HL-60/S4 treated with phorbol 12-myristate 13-acetate at 8.2 ng/mL for 4 days and 3 days (cell line): ENCODE results near the gene ITPR1.

Experiments
- in situ Hi-C: fragments of 300-500 bp; cut with MboI; formaldehyde crosslinking; loops from 2 replicates; pipeline ENCODE4 v1.15.0; 2022; ENCODE audit warnings: low sequenced_read_pairs

The ITPR1 gene

GRCh38 chr3:4791358-4791757 is 298.2 kb downstream of the ITPR1 start:
- in situ Hi-C loops = no loop called here

- in situ Hi-C loops = no loop called here
Observed at GRCh38 chr3:4793311-4793710, 300.2 kb downstream of the ITPR1 start.

- in situ Hi-C loops = no loop called here
Observed at GRCh38 chr3:4794331-4794730, 301.2 kb downstream of the ITPR1 start.

GRCh38 chr3:4794798-4795197 is 301.6 kb downstream of the ITPR1 start:
- in situ Hi-C loops = no loop called here

- in situ Hi-C loops = no loop called here
Observed at GRCh38 chr3:4795905-4796304, 302.8 kb downstream of the ITPR1 start.

- in situ Hi-C loops = no loop called here
Observed at GRCh38 chr3:4797201-4797705, 304.1 kb downstream of the ITPR1 start.

- in situ Hi-C loops = no loop called here
Observed at GRCh38 chr3:4799266-4800256, 306.4 kb downstream of the ITPR1 start.

GRCh38 chr3:4800595-4800994 is 307.4 kb downstream of the ITPR1 start:
- in situ Hi-C loops = no loop called here

GRCh38 chr3:4801892-4802291 is 308.7 kb downstream of the ITPR1 start:
- in situ Hi-C loops = no loop called here

- in situ Hi-C loops = no loop called here
Observed at GRCh38 chr3:4802903-4803302, 309.8 kb downstream of the ITPR1 start.

- in situ Hi-C loops = no loop called here
Observed at GRCh38 chr3:4804161-4805058, 311.3 kb downstream of the ITPR1 start.

GRCh38 chr3:4805662-4806061 is 312.5 kb downstream of the ITPR1 start:
- in situ Hi-C loops = no loop called here

- in situ Hi-C loops = no loop called here
Observed at GRCh38 chr3:4806535-4807108, 313.5 kb downstream of the ITPR1 start.

- in situ Hi-C loops = no loop called here
Observed at GRCh38 chr3:4807381-4808280, 314.5 kb downstream of the ITPR1 start.

GRCh38 chr3:4808637-4809036 is 315.5 kb downstream of the ITPR1 start:
- in situ Hi-C loops = no loop called here

GRCh38 chr3:4809922-4810321 is 316.8 kb downstream of the ITPR1 start:
- in situ Hi-C loops = loop anchor here (10.0 kb wide), 1 partner anchor 85 kb away; no protein-coding TSS in a partner anchor

GRCh38 chr3:4812591-4812990 is 319.4 kb downstream of the ITPR1 start:
- in situ Hi-C loops = loop anchor here (10.0 kb wide), 1 partner anchor 88 kb away; no protein-coding TSS in a partner anchor

GRCh38 chr3:4813909-4814304 is 320.8 kb downstream of the ITPR1 start:
- in situ Hi-C loops = loop anchor here (10.0 kb wide), 1 partner anchor 89 kb away; no protein-coding TSS in a partner anchor

GRCh38 chr3:4814305-4814903 is 321.3 kb downstream of the ITPR1 start:
- in situ Hi-C loops = loop anchor here (10.0 kb wide), 1 partner anchor 90 kb away; no protein-coding TSS in a partner anchor
